ENCODE results near the gene CCDC88C. TPM values are rescaled to one million over a fixed set of nuclear protein-coding genes. Genes with fewer than 3 reads are reported as not detected.

The CCDC88C gene
- polyA plus RNA-seq, 3 donors from 2014 or later, result 19.5 to 58.2 (median 21.2) TPM

DNA sequence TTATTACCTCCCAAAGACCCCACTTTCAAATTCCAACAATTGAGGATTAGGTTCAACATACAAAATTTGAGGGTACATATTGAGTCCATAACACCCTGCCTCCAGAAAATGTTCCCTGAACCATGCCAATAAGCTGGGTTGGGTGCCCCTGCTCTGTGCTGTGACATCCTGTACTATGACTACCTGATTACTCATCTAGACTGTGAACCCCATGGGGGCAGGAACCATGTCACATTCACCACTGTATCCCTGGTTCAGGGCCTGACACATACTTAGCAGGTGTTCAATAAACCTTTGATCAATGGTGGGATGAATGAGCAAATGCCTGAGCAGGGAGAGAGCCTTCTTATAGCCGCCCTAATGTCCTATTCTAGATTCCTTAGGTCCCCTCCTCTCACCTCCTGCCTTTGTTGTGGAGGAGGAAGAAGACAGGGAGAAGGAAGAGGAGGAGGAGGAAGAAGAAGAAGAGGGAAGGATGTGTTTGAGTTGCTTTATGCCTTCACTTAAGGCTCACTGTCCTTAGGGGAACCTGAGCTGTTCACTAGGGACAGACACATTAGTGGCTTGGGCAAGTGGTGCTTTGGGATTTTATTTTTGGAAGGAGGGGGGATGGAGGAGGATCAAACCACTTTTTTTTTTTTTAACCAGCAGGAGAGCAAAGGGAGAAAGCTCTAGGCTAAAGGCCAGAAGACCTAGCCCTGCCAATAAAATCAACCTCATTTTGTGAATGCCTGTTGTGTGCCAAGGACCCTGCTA is 194.4 kb downstream of the CCDC88C start:
- peaks cover 73 to 80% of the 10 kb centered on the region in 2 donors for H3K4me1 Mint-ChIP-seq
- peaks cover 12 to 14% (median 13%) of the 10 kb centered on the region in 3 donors for H3K27me3 Mint-ChIP-seq (ENCODE audit: low read depth in 3 of 3)
- H3K4me3 Mint-ChIP-seq, result peak overlapping the region; percentile 15 to 44 (median 27)
- H3K27ac Mint-ChIP-seq, result peak overlapping the region; percentile 52 to 89 (median 80)
- H3K36me3 Mint-ChIP-seq, result peaks cover 12 to 27% (median 23%) of the 10 kb centered on the region in 3 donors
- no peaks in the 10 kb centered on the region for H3K9me3 Mint-ChIP-seq
- DNase-seq, result no peak

Other genes starting within 250 kb of the CCDC88C start
- 10 to 100 TPM; 19.0 to 40.4 (median 22.4) TPM for gene GPR68, start 173.1 kb downstream of the CCDC88C start, polyA plus RNA-seq
- gene PPP4R3A, start 92.5 kb upstream of the CCDC88C start, polyA plus RNA-seq, result 100 to 1,000 TPM in 1 of 3 donors, 10 to 100 TPM in 2; 39.4 to 113 (median 46.8) TPM

All from immature natural killer cell (primary cell).